ENCODE results near the gene SLC39A11.

DNA sequence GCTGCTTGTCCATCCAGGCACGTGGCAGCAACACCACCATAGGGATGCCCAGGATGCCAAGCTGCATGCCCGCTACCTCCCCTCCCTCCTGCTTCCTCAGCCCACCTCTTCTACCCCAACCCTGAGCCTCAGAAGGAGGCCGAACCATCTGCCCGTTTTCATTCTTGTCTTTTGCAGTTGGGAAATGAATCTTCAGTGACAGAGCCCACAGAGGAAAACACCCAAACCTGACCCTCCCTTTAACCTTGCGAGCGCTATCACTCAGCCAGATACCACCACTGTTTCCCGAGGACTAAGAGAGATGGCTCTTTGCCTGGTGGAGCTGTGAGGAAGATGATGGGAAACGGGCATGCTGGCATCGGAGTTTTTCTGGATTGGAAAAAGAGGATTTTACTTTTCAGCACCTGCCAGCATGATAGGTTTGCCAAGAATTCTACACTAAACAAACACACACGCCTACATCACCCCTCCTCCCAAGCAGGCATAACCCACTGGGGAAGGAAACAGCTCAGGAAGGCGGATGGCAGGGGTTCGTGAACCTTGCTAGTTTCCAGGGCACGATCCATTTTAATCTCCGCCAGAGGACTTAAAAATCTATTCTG is 457.4 kb downstream of the SLC39A11 start:
- no peak for TF ChIP-seq POLR2A (IDR thresholded peaks at IDR 0.05)
- TF ChIP-seq CTCF (IDR thresholded peaks at IDR 0.05): no peak

Data from thyroid gland (tissue), 4 donors.